Fibroblast of lung (primary cell): ENCODE data around the gene SYNDIG1. TPM values are rescaled to one million over a fixed set of nuclear protein-coding genes. Genes with fewer than 3 reads are reported as not detected.

Source experiments
- DNase-seq, 2 donors: peaks; one replicate each; pipeline versions ENCODE4 v3.0.0 to v3.0.0-alpha.2; 2010; ENCODE audit warnings: low read depth in 2 of 2
- H2AFZ ChIP-seq: 2 replicates; pipeline ENCODE4 v1.5.1; 2012; ENCODE audit warnings: low read length, control low read depth, inconsistent platforms
- H3K27ac ChIP-seq: 2 replicates; pipeline ENCODE4 v1.5.1; 2011; ENCODE audit warnings: low read length, control low read depth; ENCODE audit not compliant: insufficient read depth
- H3K27me3 ChIP-seq: 2 replicates; pipeline ENCODE4 v1.5.1; 2011; ENCODE audit warnings: mild to moderate bottlenecking, low read length; ENCODE audit not compliant: control insufficient read depth, insufficient read depth
- H3K36me3 ChIP-seq: 2 replicates; pipeline ENCODE4 v1.5.1; 2011; ENCODE audit warnings: low read length; ENCODE audit not compliant: control insufficient read depth, insufficient read depth
- H3K4me1 ChIP-seq: 2 replicates; pipeline ENCODE4 v1.5.1; 2011; ENCODE audit warnings: low read length; ENCODE audit not compliant: control insufficient read depth, insufficient read depth; ENCODE audit errors: extremely low read depth
- H3K4me2 ChIP-seq: 2 replicates; pipeline ENCODE4 v1.5.1; 2011; ENCODE audit warnings: low read length, control low read depth; ENCODE audit not compliant: insufficient read depth; ENCODE audit errors: extremely low read depth
- H3K4me3 ChIP-seq, 4 experiments: fragments of 200-600 bp in 1 of 4; sonication (generic) in 1 of 4; replicated peaks in 1 of 4; 2 replicates each; pipeline ENCODE4 v1.5.1; 2011 to 2016; ENCODE audit warnings: low read length in 4 of 4, low read depth in 3 of 4, mild to moderate bottlenecking in 3 of 4, control low read depth in 2 of 4, inconsistent platforms in 1 of 4, mixed read lengths in 1 of 4; ENCODE audit not compliant: insufficient read depth in 1 of 4; ENCODE audit errors: control extremely low read depth in 1 of 4
- H3K79me2 ChIP-seq: 2 replicates; pipeline ENCODE4 v1.5.1; 2012; ENCODE audit warnings: mild to moderate bottlenecking, low read length, inconsistent platforms; ENCODE audit not compliant: control insufficient read depth, insufficient read depth
- H3K9ac ChIP-seq: 2 replicates; pipeline ENCODE4 v1.5.1; 2011; ENCODE audit warnings: mild to moderate bottlenecking, low read length, control low read depth; ENCODE audit not compliant: insufficient read depth
- H3K9me3 ChIP-seq: 2 replicates; pipeline ENCODE4 v1.5.1; 2012; ENCODE audit warnings: low read depth, low read length; ENCODE audit not compliant: control insufficient read depth, insufficient read depth
- H4K20me1 ChIP-seq: 2 replicates; pipeline ENCODE4 v1.5.1; 2011; ENCODE audit warnings: low read length; ENCODE audit not compliant: control insufficient read depth, insufficient read depth; ENCODE audit errors: extremely low read depth
- CTCF ChIP-seq, 2 donors: IDR thresholded peaks in 1 of 2; conservative IDR thresholded peaks in 1 of 2; 1 replicate in 1 of 2; 2 replicates in 1 of 2; pipeline ENCODE4 v1.5.1; 2011 to 2012; ENCODE audit warnings: low read length in 2 of 2, control low read depth in 1 of 2, inconsistent platforms in 1 of 2, low read depth in 1 of 2, mild to moderate bottlenecking in 1 of 2
- EZH2 ChIP-seq: IDR thresholded peaks from 2 replicates; pipeline ENCODE4 v1.5.1; 2012; ENCODE audit warnings: low read length, control low read depth, mild to moderate bottlenecking; ENCODE audit errors: missing control alignments
- polyA plus RNA-seq, 2 donors: library from polyadenylated mRNA; depleted of rRNA in 1 of 2; stranded (reverse) in 1 of 2; unstranded in 1 of 2; fragments of >200 nt; gene quantifications; 2 replicates each; pipeline ENCODE4 v1.2.1, GENCODE V29; 2011 to 2012; ENCODE audit warnings: missing spikeins in 1 of 2
- total RNA-seq: library from RNA; depleted of rRNA; stranded (reverse); fragments of >200 nt; gene quantifications from 2 replicates; pipeline ENCODE4 v1.2.1, GENCODE V29; 2014

SYNDIG1 gene
- total and polyA plus RNA-seq, 2 donors (not counting 1 experiment from before 2014, with no cell fraction given), result 0.02 to 0.17 TPM

- no peak for TF ChIP-seq CTCF (conservative IDR thresholded peaks at IDR 0.05 in 1 of 2, IDR thresholded peaks at IDR 0.05 in 1 of 2; ENCODE audit: low read depth in 1 of 2, low read length in 2 of 2)
Observed at GRCh38 chr20:24420567-24420966, 48.9 kb upstream of the SYNDIG1 start.

DNA sequence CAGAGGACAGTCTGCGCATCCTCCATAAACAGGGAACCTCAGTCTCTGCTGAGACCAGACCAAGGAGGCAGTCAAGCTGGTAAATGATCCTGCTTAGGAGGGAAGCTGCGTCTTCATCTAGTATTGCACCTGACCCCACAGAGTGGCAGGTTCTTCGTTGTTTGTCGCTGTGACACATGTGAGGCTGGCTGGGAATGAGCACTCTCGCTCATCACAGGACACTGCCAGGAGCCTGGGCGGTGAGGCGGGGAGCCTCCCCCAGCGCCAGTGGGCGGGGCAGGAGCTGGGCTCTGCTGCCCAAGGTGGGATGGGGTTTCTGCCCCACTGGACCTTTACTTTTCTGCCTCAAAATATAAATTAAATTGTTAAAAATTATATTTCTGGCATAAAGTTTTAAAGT, 48.4 kb upstream of the SYNDIG1 start:
- H3K36me3 ChIP-seq, result no peaks in the 10 kb centered on the region
- H3K9me3 ChIP-seq, result no peaks in the 10 kb centered on the region
- H3K9ac ChIP-seq, result no peak overlapping the region
- H2AFZ ChIP-seq, result no peak overlapping the region
- TF ChIP-seq CTCF (conservative IDR thresholded peaks at IDR 0.05 in 1 of 2, IDR thresholded peaks at IDR 0.05 in 1 of 2; ENCODE audit: low read depth in 1 of 2, low read length in 2 of 2), result no peak
- TF ChIP-seq EZH2, result no peak
- H4K20me1 ChIP-seq, result no peaks in the 10 kb centered on the region
- H3K27me3 ChIP-seq, result no peaks in the 10 kb centered on the region
- no peak overlapping the region for H3K4me3 ChIP-seq
- H3K27ac ChIP-seq, result no peak overlapping the region
- H3K4me1 ChIP-seq, result no peaks in the 10 kb centered on the region
- DNase-seq, result no peak
- no peak overlapping the region for H3K4me2 ChIP-seq
- H3K79me2 ChIP-seq, result no peaks in the 10 kb centered on the region

More at GRCh38 chr20:24420567-24420966, 48.9 kb upstream of the SYNDIG1 start:
- Histone ChIP-seq H3K27ac (no peak overlapping the region), H2AFZ (no peak overlapping the region), H3K4me1 (no peaks in the 10 kb centered on the region), H4K20me1 (no peaks in the 10 kb centered on the region), H3K79me2 (no peaks in the 10 kb centered on the region), H3K27me3 (no peaks in the 10 kb centered on the region), H3K4me3 (no peak overlapping the region), H3K9me3 (no peaks in the 10 kb centered on the region), H3K9ac (no peak overlapping the region), H3K4me2 (no peak overlapping the region), H3K36me3 (no peaks in the 10 kb centered on the region)
- DNase-seq, result no peak

DNA sequence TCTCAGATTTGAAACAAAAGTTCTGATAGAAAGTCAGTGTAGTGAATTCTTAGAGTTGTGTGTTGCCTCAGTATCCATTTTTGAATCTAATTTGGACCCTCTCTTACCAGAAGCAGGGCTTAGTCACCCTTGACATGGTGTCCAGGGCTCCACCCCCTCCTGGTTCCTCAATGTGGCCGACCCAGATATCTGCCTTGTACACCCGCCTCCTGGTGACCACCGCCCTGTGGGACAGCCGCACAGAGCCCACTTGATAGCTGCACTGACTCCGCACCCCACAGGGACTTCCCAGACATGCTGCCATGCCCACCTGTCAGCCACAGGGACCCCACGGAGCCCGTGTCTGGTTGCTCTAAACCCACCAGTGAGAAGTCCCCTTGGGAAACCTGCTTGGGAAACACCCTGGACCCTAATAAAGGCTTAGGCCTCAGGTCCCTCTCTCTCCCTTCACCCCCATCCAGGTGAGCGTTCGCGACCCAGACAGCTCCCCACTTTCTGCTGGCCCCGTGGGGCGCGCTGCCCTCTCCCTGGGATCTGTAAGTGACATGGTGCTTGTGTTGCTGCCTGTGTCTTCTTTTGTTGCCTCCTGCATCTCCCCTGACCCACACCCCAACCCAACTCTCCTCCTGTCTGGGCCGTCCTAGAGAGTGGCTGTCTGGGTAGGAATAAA, 47.2 kb upstream of the SYNDIG1 start:
- H2AFZ ChIP-seq, result no peak overlapping the region
- H3K9ac ChIP-seq, result no peak overlapping the region
- no peak for DNase-seq
- no peak overlapping the region for H3K4me3 ChIP-seq
- H3K27me3 ChIP-seq, result no peaks in the 10 kb centered on the region
- no peaks in the 10 kb centered on the region for H3K9me3 ChIP-seq
- H4K20me1 ChIP-seq, result no peaks in the 10 kb centered on the region
- TF ChIP-seq CTCF (conservative IDR thresholded peaks at IDR 0.05 in 1 of 2, IDR thresholded peaks at IDR 0.05 in 1 of 2; ENCODE audit: low read depth in 1 of 2, low read length in 2 of 2) (no peak), EZH2 (no peak)
- no peaks in the 10 kb centered on the region for H3K79me2 ChIP-seq
- no peak overlapping the region for H3K4me2 ChIP-seq
- H3K36me3 ChIP-seq, result no peaks in the 10 kb centered on the region
- no peak overlapping the region for H3K27ac ChIP-seq
- no peaks in the 10 kb centered on the region for H3K4me1 ChIP-seq
